Measurements from ENCODE around the gene DCAF4. TPM values are rescaled to one million over a fixed set of nuclear protein-coding genes. Genes with fewer than 3 reads are reported as not detected.

Gene DCAF4
- total and polyA plus RNA-seq, 2 of the 4 experiments (the other 2 are of a cell fraction) = 28.8 to 29.4 TPM

- ChIA-PET CTCF (interaction anchor here (2.0 kb wide), 1 partner anchor 379 kb away, joined by 11 read pairs; no protein-coding TSS in a partner anchor), POLR2A (ENCODE audit: unreplicated experiment) (no interaction called here)
- dilution Hi-C loops (cut with HindIII; ENCODE audit: low sequenced_read_pairs, unreplicated experiment) = no loop called here
- peak; percentile 43 for DNase-seq
- Histone ChIP-seq H3K4me3 (ENCODE audit: insufficient read depth, low read depth, low read length) (peak overlapping the region; percentile 76), H3K27me3 (ENCODE audit: control insufficient read depth, insufficient read depth, low read length) (no peaks in the 10 kb centered on the region), H2BK15ac (ENCODE audit: low read depth, low read length) (peak overlapping the region; percentile 59; the same call in 1 of the 3 replicates), H3K79me1 (ENCODE audit: low read depth in 1 of 2, low read length in 2 of 2) (peaks cover 30 to 47% of the 10 kb centered on the region in 2 experiments), H2AK5ac (ENCODE audit: low read depth, low read length) (peak overlapping the region; percentile 33; the same call in 1 of the 2 replicates), H2AK9ac (replicated peaks; ENCODE audit: low read depth, low read length, poor library complexity) (peak overlapping the region; percentile 86), H3K4me1 (ENCODE audit: control insufficient read depth, insufficient read depth, low read length) (peaks cover 22% of the 10 kb centered on the region), H3K56ac (ENCODE audit: extremely low read depth, insufficient read depth, low read length) (peak overlapping the region; percentile 19; the same call in 1 of the 2 replicates), H2BK20ac (ENCODE audit: low read depth, low read length) (no peak overlapping the region), H3K9me1 (ENCODE audit: insufficient read depth, low read length) (no peaks in the 10 kb centered on the region; the same call in 1 of the 2 replicates), H4K8ac (ENCODE audit: low read depth in 2 of 2, low read length in 2 of 2) (peak overlapping the region in 1 of 2 experiments; percentile 29; a peak in 1 of 4 replicates), H3K9ac (ENCODE audit: low read depth, low read length) (peak overlapping the region; percentile 60), H4K5ac (ENCODE audit: low read depth, low read length) (no peak overlapping the region), H3K23ac (ENCODE audit: low read depth, low read length) (peak overlapping the region; percentile 60; the same call in 1 of the 2 replicates), H3K18ac (ENCODE audit: low read depth, low read length) (no peak overlapping the region), H3K4ac (ENCODE audit: low read depth, low read length) (peak overlapping the region; percentile 49), H3K4me2 (ENCODE audit: low read depth, low read length) (peak overlapping the region; percentile 91), H3K36me3 (ENCODE audit: control insufficient read depth, insufficient read depth, low read length) (no peaks in the 10 kb centered on the region), H4K20me1 (ENCODE audit: insufficient read depth, low read length) (peaks cover 41% of the 10 kb centered on the region), H2AFZ (replicated peaks; ENCODE audit: low read length, poor library complexity) (peak overlapping the region; percentile 84), H2BK120ac (ENCODE audit: low read depth, low read length) (peak overlapping the region; percentile 0; the same call in 1 of the 2 replicates), H4K91ac (ENCODE audit: insufficient read depth, low read depth, low read length) (peak overlapping the region; percentile 32), H2BK5ac (ENCODE audit: low read depth, low read length, poor library complexity, severe bottlenecking) (peak overlapping the region; percentile 64), H3K14ac (replicated peaks; ENCODE audit: low read depth, low read length) (peak overlapping the region; percentile 34; the same call in 1 of the 2 replicates), H3K27ac (ENCODE audit: insufficient read depth, low read length) (peak overlapping the region; percentile 13), H3K9me3 (ENCODE audit: control insufficient read depth, insufficient read depth, low read length) (no peaks in the 10 kb centered on the region)
- intact Hi-C loops (cut with micrococcal nuclease) = loop anchor here (1.0 to 5.0 kb wide), 6 partner anchors 90 to 375 kb away; no protein-coding TSS in a partner anchor
- in situ Hi-C loops (cut with MboI; ENCODE audit: low sequenced_read_pairs) = no loop called here
- 3% methylated on average over 11 of the region's 47 CpGs; no CpG with 5 or more reads in 1 of the 2 experiments for WGBS, 2 experiments (ENCODE audit: extremely low coverage in 2 of 2, insufficient read length in 1 of 2)
- BruUV-seq (replicated peaks) = no TSS peak
- ATAC-seq (ENCODE audit: low read depth) = peak; percentile 1; the same call in 1 of the 2 replicates
- TF ChIP-seq MXI1 (IDR thresholded peaks at IDR 0.05; ENCODE audit: borderline replicate concordance, low read depth, low read length) = peak; percentile 41; the same call in 1 of the 2 replicates
- TF ChIP-seq CEBPB (IDR thresholded peaks at IDR 0.05; ENCODE audit: low read depth, low read length) = no peak
- no peak for TF ChIP-seq POLR2A (IDR thresholded peaks at IDR 0.05; ENCODE audit: low read depth, low read length)
- TF ChIP-seq CHD1 (IDR thresholded peaks at IDR 0.05; ENCODE audit: low read depth, low read length) = no peak
- TF ChIP-seq SMC3 (IDR thresholded peaks at IDR 0.05; ENCODE audit: low read depth, low read length) = no peak
- TF ChIP-seq RCOR1 (IDR thresholded peaks at IDR 0.05; ENCODE audit: insufficient replicate concordance, low read length) = no peak
- TF ChIP-seq RFX5 (IDR thresholded peaks at IDR 0.05; ENCODE audit: low read depth, low read length) = no peak
- TF ChIP-seq MAFK (IDR thresholded peaks at IDR 0.05; ENCODE audit: low read depth, low read length) = no peak
- no peak for TF ChIP-seq MAZ (IDR thresholded peaks at IDR 0.05; ENCODE audit: borderline replicate concordance, low read depth, low read length)
- peak; percentile 4; the same call in 1 of the 2 replicates for TF ChIP-seq RAD21 (IDR thresholded peaks at IDR 0.05; ENCODE audit: low read length)
- no peak for TF ChIP-seq BHLHE40 (IDR thresholded peaks at IDR 0.05; ENCODE audit: low read depth, low read length)
- no peak for TF ChIP-seq FOS (IDR thresholded peaks at IDR 0.05; ENCODE audit: low read depth, low read length)
- TF ChIP-seq NFE2L2 (IDR thresholded peaks at IDR 0.05; ENCODE audit: low read depth, low read length) = no peak
- no peak for TF ChIP-seq USF2 (IDR thresholded peaks at IDR 0.05; ENCODE audit: low read depth, low read length)
- 0 out of 2 replicates have a peak, but pooled peaks have one; percentile 7 for TF ChIP-seq CTCF (conservative IDR thresholded peaks at IDR 0.05; ENCODE audit: low read depth, low read length)
Observed at GRCh38 chr14:72892103-72892878, 34.0 kb upstream of the DCAF4 start.

Measured in IMR-90 (cell line).